ENCODE measurements around the gene HNRNPLL. TPM values are rescaled to one million over a fixed set of nuclear protein-coding genes. Genes with fewer than 3 reads are reported as not detected.

The HNRNPLL gene
- total and polyA plus RNA-seq, 10 donors: 4.8 to 53.4 (median 33.9) TPM

DNA sequence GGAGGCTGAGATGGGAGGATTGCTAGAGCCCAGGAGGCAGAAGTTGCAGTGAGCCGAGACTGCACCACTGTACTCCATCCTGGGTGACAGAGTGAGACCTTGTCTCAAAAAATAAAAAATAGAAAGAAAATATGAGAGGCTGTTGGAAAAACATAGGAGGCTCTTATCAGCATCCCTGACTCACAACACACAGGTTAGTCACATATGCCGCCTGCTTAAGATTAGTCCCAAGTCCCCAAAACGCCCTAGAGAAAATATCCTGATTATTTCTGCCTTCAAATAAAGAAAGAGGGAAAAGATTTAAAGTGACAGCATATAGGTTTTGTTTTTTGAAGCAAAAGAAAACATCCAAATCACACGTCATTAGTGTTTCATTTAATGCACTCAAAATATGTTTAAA lies 33.3 kb upstream of the HNRNPLL start:
- H3K36me3 ChIP-seq: no peaks in the 10 kb centered on the region
- 91 to 99% (median 94%) methylated on average over 4 of the region's 4 CpGs for WGBS, 5 donors
- DNase-seq: no peak
- H3K4me3 ChIP-seq: no peak overlapping the region
- H3K4me1 ChIP-seq: peaks cover 12 to 21% (median 15%) of the 10 kb centered on the region in 6 donors
- H3K27me3 ChIP-seq (replicated peaks in 1 of 7): no peaks in the 10 kb centered on the region
- H3K9me3 ChIP-seq: no peaks in the 10 kb centered on the region
- intact Hi-C loops (cut with DNase I; ENCODE audit: low total_unique reads): no loop called here
- no peak overlapping the region for H3K27ac ChIP-seq
- no peak for TF ChIP-seq POLR2A (IDR thresholded peaks at IDR 0.05)
- TF ChIP-seq, protein P1, sequence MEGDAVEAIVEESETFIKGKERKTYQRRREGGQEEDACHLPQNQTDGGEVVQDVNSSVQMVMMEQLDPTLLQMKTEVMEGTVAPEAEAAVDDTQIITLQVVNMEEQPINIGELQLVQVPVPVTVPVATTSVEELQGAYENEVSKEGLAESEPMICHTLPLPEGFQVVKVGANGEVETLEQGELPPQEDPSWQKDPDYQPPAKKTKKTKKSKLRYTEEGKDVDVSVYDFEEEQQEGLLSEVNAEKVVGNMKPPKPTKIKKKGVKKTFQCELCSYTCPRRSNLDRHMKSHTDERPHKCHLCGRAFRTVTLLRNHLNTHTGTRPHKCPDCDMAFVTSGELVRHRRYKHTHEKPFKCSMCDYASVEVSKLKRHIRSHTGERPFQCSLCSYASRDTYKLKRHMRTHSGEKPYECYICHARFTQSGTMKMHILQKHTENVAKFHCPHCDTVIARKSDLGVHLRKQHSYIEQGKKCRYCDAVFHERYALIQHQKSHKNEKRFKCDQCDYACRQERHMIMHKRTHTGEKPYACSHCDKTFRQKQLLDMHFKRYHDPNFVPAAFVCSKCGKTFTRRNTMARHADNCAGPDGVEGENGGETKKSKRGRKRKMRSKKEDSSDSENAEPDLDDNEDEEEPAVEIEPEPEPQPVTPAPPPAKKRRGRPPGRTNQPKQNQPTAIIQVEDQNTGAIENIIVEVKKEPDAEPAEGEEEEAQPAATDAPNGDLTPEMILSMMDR (IDR thresholded peaks at IDR 0.05 in 8 of 11, conservative IDR thresholded peaks at IDR 0.05 in 3 of 11): no peak
- no peak for TF ChIP-seq POLR2AphosphoS5 (IDR thresholded peaks at IDR 0.05)

DNA sequence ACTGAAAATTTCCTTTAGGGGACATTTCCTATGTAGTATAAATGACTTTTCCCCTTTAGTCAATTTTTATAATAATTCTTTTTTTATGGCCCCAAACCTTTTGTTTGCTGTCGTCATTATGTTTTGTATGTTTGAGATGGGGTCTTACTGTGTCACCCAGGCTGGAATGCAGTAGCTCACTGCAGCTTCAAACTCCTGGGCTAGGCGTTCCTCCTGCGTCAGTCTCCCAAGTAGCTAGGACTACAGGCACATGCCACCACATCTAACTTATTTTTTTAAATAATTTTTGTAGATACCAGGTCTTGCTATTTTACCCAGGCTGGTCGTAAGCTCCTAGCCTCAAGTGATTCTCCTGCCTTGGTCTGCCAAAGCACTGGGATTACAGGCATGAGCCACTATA lies 32.4 kb upstream of the HNRNPLL start:
- 87 to 93% (median 90%) methylated on average over 4 of the region's 4 CpGs for WGBS, 5 donors
- intact Hi-C loops (cut with DNase I; ENCODE audit: low total_unique reads): no loop called here
- H3K36me3 ChIP-seq: no peaks in the 10 kb centered on the region
- DNase-seq: no peak
- H3K4me1 ChIP-seq: peaks cover 12 to 21% (median 15%) of the 10 kb centered on the region in 6 donors
- H3K27ac ChIP-seq: no peak overlapping the region
- no peak for TF ChIP-seq POLR2A (IDR thresholded peaks at IDR 0.05)
- TF ChIP-seq, protein P1 (IDR thresholded peaks at IDR 0.05 in 8 of 11, conservative IDR thresholded peaks at IDR 0.05 in 3 of 11): no peak
- no peak for TF ChIP-seq POLR2AphosphoS5 (IDR thresholded peaks at IDR 0.05)
- no peaks in the 10 kb centered on the region for H3K9me3 ChIP-seq
- no peak overlapping the region for H3K4me3 ChIP-seq
- H3K27me3 ChIP-seq (replicated peaks in 1 of 7): no peaks in the 10 kb centered on the region

DNA sequence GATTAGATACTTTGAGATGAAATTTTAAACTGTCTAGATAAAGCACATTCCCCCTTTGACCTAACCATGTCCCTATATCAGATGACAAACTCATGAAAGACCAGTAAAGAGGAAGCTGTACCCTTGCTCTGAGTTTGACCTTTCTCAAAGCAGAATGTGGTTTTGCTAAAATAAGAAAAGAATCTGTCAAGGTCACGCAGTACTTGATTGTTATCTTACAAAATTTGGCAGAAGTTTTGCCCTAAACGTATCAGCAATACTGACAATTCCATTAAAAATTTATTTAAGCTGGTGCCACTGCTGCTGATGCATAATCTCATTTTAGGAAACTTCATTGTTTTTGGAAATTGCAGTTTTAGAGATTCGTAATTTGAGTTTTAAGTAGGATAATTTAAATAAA lies 32.0 kb upstream of the HNRNPLL start:
- Histone ChIP-seq H3K4me3 (no peak overlapping the region), H3K9me3 (peaks cover 0 to 3% (median 1%) of the 10 kb centered on the region in 8 donors), H3K4me1 (peaks cover 12 to 21% (median 15%) of the 10 kb centered on the region in 6 donors), H3K27me3 (replicated peaks in 1 of 7) (no peaks in the 10 kb centered on the region), H3K36me3 (no peaks in the 10 kb centered on the region), H3K27ac (no peak overlapping the region)
- 12 to 19% (median 14%) methylated on average over 3 of the region's 3 CpGs for WGBS, 5 donors
- intact Hi-C loops (cut with DNase I; ENCODE audit: low total_unique reads): no loop called here
- DNase-seq: no peak
- TF ChIP-seq, protein P1 (IDR thresholded peaks at IDR 0.05 in 8 of 11, conservative IDR thresholded peaks at IDR 0.05 in 3 of 11): no peak
- TF ChIP-seq POLR2AphosphoS5 (IDR thresholded peaks at IDR 0.05): no peak

DNA sequence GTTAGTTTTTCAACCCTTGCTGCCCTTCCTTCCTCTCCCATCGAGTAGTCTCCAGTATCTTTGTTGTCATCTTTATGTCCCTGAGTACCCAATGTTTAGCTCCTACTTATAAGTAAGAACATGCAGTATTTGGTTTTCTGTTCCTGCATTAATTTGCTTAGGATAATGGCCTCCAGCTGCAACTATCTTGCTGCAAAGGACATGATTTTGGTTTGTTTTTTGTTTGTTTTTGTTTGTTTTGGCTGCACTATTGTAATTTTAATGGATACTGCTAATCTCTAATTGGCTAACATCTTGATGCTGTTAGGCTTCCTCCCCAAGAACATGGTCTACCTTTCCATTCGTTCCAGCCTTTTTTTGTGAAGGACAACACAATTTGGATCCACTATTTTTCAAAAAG lies 31.2 kb upstream of the HNRNPLL start:
- no peak for TF ChIP-seq POLR2A (IDR thresholded peaks at IDR 0.05)
- TF ChIP-seq, protein P1 (IDR thresholded peaks at IDR 0.05 in 8 of 11, conservative IDR thresholded peaks at IDR 0.05 in 3 of 11): no peak
- TF ChIP-seq POLR2AphosphoS5 (IDR thresholded peaks at IDR 0.05): no peak
- Histone ChIP-seq H3K27ac (no peak overlapping the region), H3K27me3 (replicated peaks in 1 of 7) (no peaks in the 10 kb centered on the region), H3K36me3 (no peaks in the 10 kb centered on the region), H3K4me3 (no peak overlapping the region), H3K9me3 (peaks cover 0 to 8% (median 2%) of the 10 kb centered on the region in 8 donors), H3K4me1 (peaks cover 12 to 21% (median 15%) of the 10 kb centered on the region in 6 donors)
- DNase-seq: no peak
- intact Hi-C loops (cut with DNase I; ENCODE audit: low total_unique reads): no loop called here
- WGBS, 5 donors: 42 to 69% (median 55%) methylated on average over 2 of the region's 2 CpGs
